Measurements from ENCODE around the gene SYT14.

GRCh38 chr1:209993061-209993830 lies 55.2 kb downstream of the SYT14 start:
- TF ChIP-seq, protein P1, sequence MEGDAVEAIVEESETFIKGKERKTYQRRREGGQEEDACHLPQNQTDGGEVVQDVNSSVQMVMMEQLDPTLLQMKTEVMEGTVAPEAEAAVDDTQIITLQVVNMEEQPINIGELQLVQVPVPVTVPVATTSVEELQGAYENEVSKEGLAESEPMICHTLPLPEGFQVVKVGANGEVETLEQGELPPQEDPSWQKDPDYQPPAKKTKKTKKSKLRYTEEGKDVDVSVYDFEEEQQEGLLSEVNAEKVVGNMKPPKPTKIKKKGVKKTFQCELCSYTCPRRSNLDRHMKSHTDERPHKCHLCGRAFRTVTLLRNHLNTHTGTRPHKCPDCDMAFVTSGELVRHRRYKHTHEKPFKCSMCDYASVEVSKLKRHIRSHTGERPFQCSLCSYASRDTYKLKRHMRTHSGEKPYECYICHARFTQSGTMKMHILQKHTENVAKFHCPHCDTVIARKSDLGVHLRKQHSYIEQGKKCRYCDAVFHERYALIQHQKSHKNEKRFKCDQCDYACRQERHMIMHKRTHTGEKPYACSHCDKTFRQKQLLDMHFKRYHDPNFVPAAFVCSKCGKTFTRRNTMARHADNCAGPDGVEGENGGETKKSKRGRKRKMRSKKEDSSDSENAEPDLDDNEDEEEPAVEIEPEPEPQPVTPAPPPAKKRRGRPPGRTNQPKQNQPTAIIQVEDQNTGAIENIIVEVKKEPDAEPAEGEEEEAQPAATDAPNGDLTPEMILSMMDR (conservative IDR thresholded peaks at IDR 0.05) = no peak
- no peak for TF ChIP-seq EZH2 (IDR thresholded peaks at IDR 0.05; ENCODE audit: low read depth)
